Mammary epithelial cell (primary cell): ENCODE results near the gene TNRC6C.

Experiments used
- EZH2 ChIP-seq: IDR thresholded peaks from 2 replicates; pipeline ENCODE4 v1.6.1; 2012; ENCODE audit warnings: low read length, inconsistent platforms, borderline replicate concordance
- TF ChIP-seq, protein P1 (sequence below), 2 donors: IDR thresholded peaks in 1 of 2; conservative IDR thresholded peaks in 1 of 2; 2 replicates each; pipeline ENCODE4 v1.5.1; 2011 to 2012; ENCODE audit warnings: inconsistent platforms in 2 of 2, low read length in 2 of 2, mild to moderate bottlenecking in 2 of 2, control low read depth in 1 of 2, low read depth in 1 of 2; ENCODE audit not compliant: insufficient read depth in 1 of 2; ENCODE audit errors: extremely low read depth in 1 of 2

GRCh38 chr17:78144147-78144719, 185.7 kb downstream of the TNRC6C start:
- TF ChIP-seq, protein P1, sequence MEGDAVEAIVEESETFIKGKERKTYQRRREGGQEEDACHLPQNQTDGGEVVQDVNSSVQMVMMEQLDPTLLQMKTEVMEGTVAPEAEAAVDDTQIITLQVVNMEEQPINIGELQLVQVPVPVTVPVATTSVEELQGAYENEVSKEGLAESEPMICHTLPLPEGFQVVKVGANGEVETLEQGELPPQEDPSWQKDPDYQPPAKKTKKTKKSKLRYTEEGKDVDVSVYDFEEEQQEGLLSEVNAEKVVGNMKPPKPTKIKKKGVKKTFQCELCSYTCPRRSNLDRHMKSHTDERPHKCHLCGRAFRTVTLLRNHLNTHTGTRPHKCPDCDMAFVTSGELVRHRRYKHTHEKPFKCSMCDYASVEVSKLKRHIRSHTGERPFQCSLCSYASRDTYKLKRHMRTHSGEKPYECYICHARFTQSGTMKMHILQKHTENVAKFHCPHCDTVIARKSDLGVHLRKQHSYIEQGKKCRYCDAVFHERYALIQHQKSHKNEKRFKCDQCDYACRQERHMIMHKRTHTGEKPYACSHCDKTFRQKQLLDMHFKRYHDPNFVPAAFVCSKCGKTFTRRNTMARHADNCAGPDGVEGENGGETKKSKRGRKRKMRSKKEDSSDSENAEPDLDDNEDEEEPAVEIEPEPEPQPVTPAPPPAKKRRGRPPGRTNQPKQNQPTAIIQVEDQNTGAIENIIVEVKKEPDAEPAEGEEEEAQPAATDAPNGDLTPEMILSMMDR (conservative IDR thresholded peaks at IDR 0.05 in 1 of 2, IDR thresholded peaks at IDR 0.05 in 1 of 2; ENCODE audit: extremely low read depth in 1 of 2, insufficient read depth in 1 of 2, low read depth in 1 of 2, low read length in 2 of 2) = no peak
- no peak for TF ChIP-seq EZH2
